HL-60 (cell line): Measurements from ENCODE around the gene SPHK1.

Experiments used
- DNase-seq, 2 experiments: peaks; one replicate each; pipeline ENCODE4 v3.0.0-alpha.2; 2010 to 2020; ENCODE audit warnings: low read depth in 1 of 2, low spot score in 1 of 2
- H3K27ac ChIP-seq: fragments of 250-450 bp; sonication (Bioruptor Pico); replicated peaks from 2 replicates; pipeline ENCODE4 v1.5.1; 2020; ENCODE audit warnings: mild to moderate bottlenecking, moderate library complexity
- H3K27me3 ChIP-seq: fragments of 250-450 bp; sonication (Bioruptor Pico); 2 replicates; pipeline ENCODE4 v1.5.1; 2021; ENCODE audit warnings: mild to moderate bottlenecking, moderate library complexity; ENCODE audit not compliant: insufficient read depth, poor library complexity, severe bottlenecking
- H3K4me3 ChIP-seq: replicated peaks from 2 replicates; pipeline ENCODE4 v1.5.1; 2011; ENCODE audit warnings: mild to moderate bottlenecking, control low read depth, low read length; ENCODE audit not compliant: insufficient read depth
- GABPA ChIP-seq: IDR thresholded peaks from 2 replicates; pipeline ENCODE4 v1.6.1; 2012; ENCODE audit warnings: low read depth
- POLR2AphosphoS5 ChIP-seq: IDR thresholded peaks from 2 replicates; pipeline ENCODE4 v1.6.1; 2012; ENCODE audit warnings: low read depth
- REST ChIP-seq: IDR thresholded peaks from 2 replicates; pipeline ENCODE4 v1.6.1; 2012; ENCODE audit warnings: low read depth; ENCODE audit not compliant: insufficient replicate concordance
- SPI1 ChIP-seq: IDR thresholded peaks from 2 replicates; pipeline ENCODE4 v1.6.1; 2012; ENCODE audit warnings: low read depth, mild to moderate bottlenecking, borderline replicate concordance
- TF ChIP-seq, protein P1 (sequence below): IDR thresholded peaks from one replicate; pipeline ENCODE4 v1.5.1; 2011; ENCODE audit warnings: low read length, control low read depth, inconsistent platforms; ENCODE audit not compliant: insufficient read depth

SPHK1 gene

DNA sequence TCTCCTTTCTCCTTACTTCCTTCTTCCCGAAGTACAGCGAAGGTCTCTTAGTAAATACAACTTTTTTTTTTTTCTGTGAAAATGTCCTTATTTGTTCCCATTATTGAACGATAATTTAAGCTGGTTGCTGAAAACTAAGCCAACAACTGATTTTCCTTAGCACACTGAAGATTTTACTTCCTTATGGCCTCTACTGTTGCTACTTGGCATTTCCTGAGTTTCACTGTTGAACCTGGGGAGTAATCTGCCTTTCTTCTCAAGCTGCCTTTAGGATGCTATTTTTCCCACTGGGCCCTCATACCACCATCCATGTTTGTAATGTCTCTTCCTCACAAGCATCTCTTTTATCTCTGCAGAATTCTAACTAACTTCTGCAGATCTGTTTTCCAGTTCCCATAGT lies 42.4 kb downstream of the SPHK1 start:
- H3K27ac ChIP-seq = no peak overlapping the region
- TF ChIP-seq GABPA (no peak), SPI1 (no peak), REST (no peak), POLR2AphosphoS5 (no peak)
- TF ChIP-seq, protein P1, sequence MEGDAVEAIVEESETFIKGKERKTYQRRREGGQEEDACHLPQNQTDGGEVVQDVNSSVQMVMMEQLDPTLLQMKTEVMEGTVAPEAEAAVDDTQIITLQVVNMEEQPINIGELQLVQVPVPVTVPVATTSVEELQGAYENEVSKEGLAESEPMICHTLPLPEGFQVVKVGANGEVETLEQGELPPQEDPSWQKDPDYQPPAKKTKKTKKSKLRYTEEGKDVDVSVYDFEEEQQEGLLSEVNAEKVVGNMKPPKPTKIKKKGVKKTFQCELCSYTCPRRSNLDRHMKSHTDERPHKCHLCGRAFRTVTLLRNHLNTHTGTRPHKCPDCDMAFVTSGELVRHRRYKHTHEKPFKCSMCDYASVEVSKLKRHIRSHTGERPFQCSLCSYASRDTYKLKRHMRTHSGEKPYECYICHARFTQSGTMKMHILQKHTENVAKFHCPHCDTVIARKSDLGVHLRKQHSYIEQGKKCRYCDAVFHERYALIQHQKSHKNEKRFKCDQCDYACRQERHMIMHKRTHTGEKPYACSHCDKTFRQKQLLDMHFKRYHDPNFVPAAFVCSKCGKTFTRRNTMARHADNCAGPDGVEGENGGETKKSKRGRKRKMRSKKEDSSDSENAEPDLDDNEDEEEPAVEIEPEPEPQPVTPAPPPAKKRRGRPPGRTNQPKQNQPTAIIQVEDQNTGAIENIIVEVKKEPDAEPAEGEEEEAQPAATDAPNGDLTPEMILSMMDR = no peak
- no peak overlapping the region for H3K4me3 ChIP-seq
- H3K27me3 ChIP-seq = no peaks in the 10 kb centered on the region
- no peak for DNase-seq

DNA sequence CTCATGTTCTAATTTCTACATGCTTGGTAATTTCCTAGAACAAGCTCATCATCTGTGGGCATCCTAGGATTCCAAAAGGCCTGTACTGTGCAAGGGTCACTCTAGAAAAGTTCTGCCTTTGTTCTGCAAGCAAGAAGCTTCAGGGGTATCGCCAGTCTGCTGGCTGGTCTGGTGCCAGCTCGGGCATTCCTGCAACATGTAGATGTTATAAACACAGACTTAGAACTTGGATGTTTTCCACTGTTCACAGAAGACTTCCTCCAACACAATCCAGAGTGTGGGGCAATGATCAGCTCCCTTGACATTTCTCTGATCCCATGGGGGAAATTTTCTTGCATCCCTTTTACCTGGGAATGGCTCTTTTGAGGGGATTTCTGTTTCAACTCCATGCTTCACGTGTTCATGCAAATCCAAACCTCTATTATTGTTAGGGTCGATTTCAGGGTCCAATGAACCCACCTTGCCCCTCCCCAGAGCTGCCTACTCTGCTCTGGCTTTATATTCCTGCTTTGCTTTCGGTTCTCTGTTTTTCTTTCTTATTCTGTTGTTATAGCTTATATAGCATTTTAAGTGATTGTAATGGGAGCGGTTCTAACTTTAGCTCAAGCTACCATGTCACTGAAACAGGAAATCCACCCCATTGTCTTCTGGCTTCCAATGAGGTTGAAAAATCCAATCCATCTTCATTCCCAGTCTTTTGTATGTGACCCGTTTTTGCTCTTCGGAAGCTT lies 43.3 kb downstream of the SPHK1 start:
- no peak overlapping the region for H3K4me3 ChIP-seq

GRCh38 chr17:76428511-76428910 lies 44.1 kb downstream of the SPHK1 start:
- TF ChIP-seq GABPA (no peak), POLR2AphosphoS5 (no peak), REST (no peak), SPI1 (no peak)
- TF ChIP-seq, protein P1 = no peak
- no peak for DNase-seq
- no peak overlapping the region for H3K4me3 ChIP-seq
- H3K27me3 ChIP-seq = no peaks in the 10 kb centered on the region
- H3K27ac ChIP-seq = no peak overlapping the region

More for the DNA sequence above, 43.3 kb downstream of the SPHK1 start:
- Histone ChIP-seq H3K27ac (no peak overlapping the region), H3K27me3 (no peaks in the 10 kb centered on the region)
- TF ChIP-seq GABPA = no peak
- no peak for DNase-seq

DNA sequence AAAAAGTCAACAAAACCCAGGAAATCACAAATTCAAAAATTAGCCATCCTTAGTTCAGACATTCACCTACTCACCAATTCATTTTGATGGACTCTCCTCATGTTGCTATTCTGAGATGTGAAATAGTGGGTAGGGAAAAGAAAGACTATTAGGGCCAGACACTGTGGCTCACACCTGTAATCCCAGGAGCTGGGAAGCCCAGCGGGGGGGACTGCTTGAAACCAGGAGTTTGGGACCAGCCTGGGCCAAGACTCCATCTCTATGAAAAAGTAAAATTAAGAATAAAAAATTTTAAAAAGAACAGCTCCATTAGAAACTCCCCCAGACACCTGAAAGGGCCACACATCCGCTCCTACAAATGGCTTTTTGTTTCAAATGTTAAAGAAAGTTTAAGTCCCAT lies 47.1 kb downstream of the SPHK1 start:
- Histone ChIP-seq H3K4me3 (no peak overlapping the region), H3K27me3 (no peaks in the 10 kb centered on the region), H3K27ac (no peak overlapping the region)
- DNase-seq = no peak
- TF ChIP-seq POLR2AphosphoS5 (no peak), SPI1 (no peak)

- H3K4me3 ChIP-seq = no peak overlapping the region
- no peak for DNase-seq
- H3K27ac ChIP-seq = no peak overlapping the region
- TF ChIP-seq, protein P1 = no peak
- no peak for TF ChIP-seq REST
- TF ChIP-seq SPI1 = no peak
- TF ChIP-seq POLR2AphosphoS5 = no peak
- no peak for TF ChIP-seq GABPA
- H3K27me3 ChIP-seq = no peaks in the 10 kb centered on the region
Observed at GRCh38 chr17:76432004-76432403, 47.6 kb downstream of the SPHK1 start.
